Kidney (tissue), 14 donors: ENCODE results near the gene IGSF9. TPM values are rescaled to one million over a fixed set of nuclear protein-coding genes. Genes with fewer than 3 reads are reported as not detected.

Source experiments
- DNase-seq, 5 donors: peaks; one replicate each; pipeline ENCODE4 v3.0.0-alpha.2; 2013 to 2020
- FAIRE-seq: peaks from 2 replicates; lab custom pipeline; 2012; peaks lifted over from hg19 to GRCh38; lab: Jason Lieb, UNC
- H3K27ac ChIP-seq, 2 donors: one replicate each; pipeline ENCODE4 v1.7.0; 2013; ENCODE audit warnings: low read depth in 2 of 2, low read length in 2 of 2, inconsistent platforms in 1 of 2
- H3K27me3 ChIP-seq: one replicate; pipeline ENCODE4 v1.7.1; 2013; ENCODE audit warnings: low read length, inconsistent platforms; ENCODE audit not compliant: control insufficient read depth, insufficient read depth
- H3K36me3 ChIP-seq, 3 donors: one replicate each; pipeline versions ENCODE4 v1.7.0 to v1.7.1; 2013; ENCODE audit warnings: low read length in 3 of 3, control low read depth in 1 of 3, inconsistent platforms in 1 of 3; ENCODE audit not compliant: insufficient read depth in 3 of 3, control insufficient read depth in 2 of 3
- H3K4me1 ChIP-seq, 3 donors: one replicate each; pipeline versions ENCODE4 v1.7.0 to v1.7.1; 2013; ENCODE audit warnings: low read length in 3 of 3, inconsistent platforms in 1 of 3, low read depth in 1 of 3; ENCODE audit not compliant: control insufficient read depth in 2 of 3, insufficient read depth in 2 of 3
- H3K4me3 ChIP-seq, 3 donors: one replicate each; pipeline versions ENCODE4 v1.7.0 to v1.8.1; 2013; ENCODE audit warnings: low read length in 3 of 3, control low read depth in 1 of 3, inconsistent platforms in 1 of 3
- H3K9ac ChIP-seq, 3 donors: one replicate each; pipeline versions ENCODE4 v1.7.0 to v1.7.1; 2013; ENCODE audit warnings: low read length in 3 of 3, control low read depth in 1 of 3, inconsistent platforms in 1 of 3
- H3K9me3 ChIP-seq, 3 donors: one replicate each; pipeline versions ENCODE4 v1.7.0 to v1.7.1; 2013; ENCODE audit warnings: low read length in 3 of 3, control low read depth in 1 of 3, inconsistent platforms in 1 of 3; ENCODE audit not compliant: control insufficient read depth in 2 of 3, insufficient read depth in 1 of 3
- CTCF ChIP-seq: IDR thresholded peaks from 3 replicates; pipeline ENCODE4 v1.5.1; 2012; ENCODE audit warnings: mild to moderate bottlenecking, moderate library complexity, borderline replicate concordance; ENCODE audit not compliant: insufficient read depth; ENCODE audit errors: extremely low read depth
- intact Hi-C: fragments of 100-400 bp; cut with DNase I; formaldehyde crosslinking; loops from one replicate; pipeline ENCODE4 v1.11.1; 2022
- polyA plus RNA-seq: library from polyadenylated mRNA; stranded (reverse); fragments of 350-450 nt; fragmentation: Illumina TruSeq; extraction: RNeasy Lipid Tissue Mini Kit (QIAGEN cat#74804); gene quantifications from one replicate; pipeline ENCODE4 v1.2.3, GENCODE V29; 2014; ENCODE audit warnings: low read depth, low replicate concordance; ENCODE audit not compliant: insufficient read depth
- total RNA-seq: library from RNA; stranded (reverse); fragmentation: NEBNext Ultra II Directional; extraction: Animal tissue kit (Norgen Biotek cat#: 25700); gene quantifications from one replicate; pipeline ENCODE4 v1.2.1, GENCODE V29; 2021
- donor health status: control.
- donor health status: control.
- donor health status: control.
- donor health status: control.
- donor health status: control.
- donor health status: DM: yes; HTN: yes; CAD: no.
- donor health status: Normal renal cell carcinoma (clear cell type).

The IGSF9 gene
- total and polyA plus RNA-seq, 2 donors from 2014 or later = 0.88 to 1.3 TPM

GRCh38 chr1:159958719-159959380 is 13.4 kb upstream of the IGSF9 start:
- H3K9ac ChIP-seq = no peak overlapping the region
- H3K27ac ChIP-seq = no peak overlapping the region
- H3K4me3 ChIP-seq = no peak overlapping the region
- no peak for FAIRE-seq
- TF ChIP-seq CTCF = no peak
- H3K27me3 ChIP-seq = no peaks in the 10 kb centered on the region
- intact Hi-C loops = no loop called here
- H3K9me3 ChIP-seq = no peaks in the 10 kb centered on the region
- H3K4me1 ChIP-seq = no peaks in the 10 kb centered on the region
- no peak for DNase-seq
- no peaks in the 10 kb centered on the region for H3K36me3 ChIP-seq

GRCh38 chr1:159957824-159958268 is 12.4 kb upstream of the IGSF9 start:
- Histone ChIP-seq H3K36me3 (no peaks in the 10 kb centered on the region), H3K4me1 (no peaks in the 10 kb centered on the region), H3K9me3 (no peaks in the 10 kb centered on the region), H3K4me3 (no peak overlapping the region), H3K27me3 (no peaks in the 10 kb centered on the region), H3K27ac (no peak overlapping the region), H3K9ac (no peak overlapping the region)
- intact Hi-C loops = no loop called here
- no peak for TF ChIP-seq CTCF
- DNase-seq (no peak), FAIRE-seq (no peak)

GRCh38 chr1:159955456-159955855 is 10.0 kb upstream of the IGSF9 start:
- intact Hi-C loops = no loop called here
- no peak for FAIRE-seq

More at GRCh38 chr1:159955456-159955855, 10.0 kb upstream of the IGSF9 start:
- H3K36me3 ChIP-seq = no peaks in the 10 kb centered on the region
- no peak overlapping the region for H3K9ac ChIP-seq
- no peak for DNase-seq
- H3K27me3 ChIP-seq = no peaks in the 10 kb centered on the region
- H3K4me3 ChIP-seq = no peak overlapping the region
- H3K9me3 ChIP-seq = no peaks in the 10 kb centered on the region
- TF ChIP-seq CTCF = no peak
- H3K4me1 ChIP-seq = no peaks in the 10 kb centered on the region
- no peak overlapping the region for H3K27ac ChIP-seq
